GM18499 (cell line): Measurements from ENCODE around the gene C1QTNF3.
"Not testable (repeated sequence)": the region's sequence is repeated elsewhere in the genome, so short reads cannot be mapped to it uniquely, and the experiment has no call there.

Experiments used
- ATAC-seq: cut with Tn5 transposase; IDR thresholded peaks from one replicate; pipeline ENCODE4 v1.9.1; 2021; ENCODE audit warnings: moderate number of reproducible peaks; ENCODE audit not compliant: insufficient read depth, unreplicated experiment

C1QTNF3 gene

DNA sequence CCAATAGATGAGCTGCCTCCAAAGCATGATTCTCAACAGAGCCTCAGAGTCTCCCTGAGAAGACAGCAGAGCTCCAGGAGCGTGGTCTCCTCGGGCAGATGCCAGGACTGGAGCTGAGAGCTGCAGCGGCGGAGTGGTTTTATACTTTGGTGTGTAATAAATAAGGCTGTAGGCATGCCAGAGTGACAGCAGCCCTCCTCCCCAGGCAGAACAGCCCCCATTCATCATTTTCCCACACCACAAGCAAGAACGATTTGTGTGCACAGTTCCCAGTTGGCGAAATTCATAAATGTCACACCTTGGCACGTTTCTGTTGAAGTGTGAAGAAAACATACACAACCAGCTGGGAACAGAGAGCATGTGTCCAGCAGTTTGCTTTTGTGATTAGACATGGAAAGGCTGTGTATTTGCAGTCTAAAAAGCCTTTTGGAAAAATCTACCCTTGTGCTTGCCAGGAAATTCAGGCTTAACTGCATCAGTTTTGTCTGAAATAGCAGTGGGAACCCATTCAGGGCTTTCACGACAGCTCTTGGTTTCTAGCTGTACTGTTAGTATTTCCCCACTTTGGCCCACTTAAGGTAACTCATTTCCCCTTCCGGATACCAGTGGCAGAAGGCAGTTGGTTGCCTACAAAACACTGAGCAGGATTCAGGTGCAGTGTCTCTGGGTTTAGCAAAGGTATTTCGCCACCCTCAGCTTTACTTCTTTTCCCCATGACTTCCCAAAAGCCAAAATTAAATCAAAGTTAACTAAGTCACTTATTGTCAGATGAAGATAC lies at the start of gene C1QTNF3:
Gene C1QTNF3 (minus strand): TSS at position 115 of the 778 bp plus-strand sequence. CDS start 88 bp downstream, at position 27.
- no peak for ATAC-seq

- ATAC-seq, result not testable (repeated sequence)
These were observed 48.0 kb upstream of the C1QTNF3 start for GRCh38 chr5:34091039-34091438.

GRCh38 chr5:34089802-34090201 lies 46.8 kb upstream of the C1QTNF3 start:
- ATAC-seq, result not testable (repeated sequence)

- not testable (repeated sequence) for ATAC-seq
These were observed 44.7 kb upstream of the C1QTNF3 start for GRCh38 chr5:34087728-34088127.

- not testable (repeated sequence) for ATAC-seq
These were observed 40.9 kb upstream of the C1QTNF3 start for GRCh38 chr5:34083898-34084297.

GRCh38 chr5:34079505-34079904 lies 36.5 kb upstream of the C1QTNF3 start:
- not testable (repeated sequence) for ATAC-seq

GRCh38 chr5:34077636-34078035 lies 34.6 kb upstream of the C1QTNF3 start:
- ATAC-seq, result not testable (repeated sequence)

- not testable (repeated sequence) for ATAC-seq
These were observed 33.8 kb upstream of the C1QTNF3 start for GRCh38 chr5:34076719-34077364.

- not testable (repeated sequence) for ATAC-seq
These were observed 31.5 kb upstream of the C1QTNF3 start for GRCh38 chr5:34074472-34074871.

- not testable (repeated sequence) for ATAC-seq
These were observed 31.1 kb upstream of the C1QTNF3 start for GRCh38 chr5:34074071-34074470.

DNA sequence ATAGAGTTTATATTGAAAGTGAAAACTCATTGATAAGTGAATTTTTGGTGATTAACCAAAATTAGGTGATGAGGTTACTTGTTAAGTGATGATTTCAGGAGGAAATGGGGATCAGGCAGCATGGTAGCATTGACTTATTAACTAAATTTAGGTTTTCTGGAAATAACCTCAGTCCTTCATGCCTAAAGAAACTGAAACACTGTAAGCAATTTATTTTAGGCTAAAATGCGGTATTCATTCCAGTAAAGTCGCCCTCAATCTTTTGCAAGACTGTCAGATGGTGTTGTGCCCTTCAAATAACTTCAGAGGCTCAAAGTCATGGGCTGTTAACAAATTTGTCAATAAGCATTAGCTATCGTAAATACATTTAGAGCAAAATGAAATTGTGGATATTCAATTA lies 27.6 kb upstream of the C1QTNF3 start:
- ATAC-seq, result not testable (repeated sequence)

DNA sequence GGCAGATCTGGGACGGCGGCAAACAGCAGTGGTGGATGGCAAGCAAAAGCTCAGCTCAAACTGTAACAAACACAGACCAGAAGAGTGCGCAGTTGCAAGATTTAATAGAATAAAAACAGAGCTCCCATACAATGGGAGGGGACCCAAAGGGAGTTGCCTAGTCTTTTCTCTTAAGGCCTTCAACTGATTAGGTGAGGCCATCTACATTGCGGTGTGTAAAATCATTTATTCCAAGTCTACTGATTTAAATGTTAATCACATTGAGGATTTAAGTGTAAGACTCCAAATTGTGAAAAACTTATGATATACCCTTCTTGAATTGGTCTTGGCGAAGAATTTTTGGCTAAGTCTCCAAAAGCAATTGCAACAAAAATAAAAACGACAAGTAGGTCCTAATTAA lies 21.6 kb upstream of the C1QTNF3 start:
- no peak for ATAC-seq

- ATAC-seq, result no peak
These were observed 19.4 kb upstream of the C1QTNF3 start for GRCh38 chr5:34062419-34062818.

DNA sequence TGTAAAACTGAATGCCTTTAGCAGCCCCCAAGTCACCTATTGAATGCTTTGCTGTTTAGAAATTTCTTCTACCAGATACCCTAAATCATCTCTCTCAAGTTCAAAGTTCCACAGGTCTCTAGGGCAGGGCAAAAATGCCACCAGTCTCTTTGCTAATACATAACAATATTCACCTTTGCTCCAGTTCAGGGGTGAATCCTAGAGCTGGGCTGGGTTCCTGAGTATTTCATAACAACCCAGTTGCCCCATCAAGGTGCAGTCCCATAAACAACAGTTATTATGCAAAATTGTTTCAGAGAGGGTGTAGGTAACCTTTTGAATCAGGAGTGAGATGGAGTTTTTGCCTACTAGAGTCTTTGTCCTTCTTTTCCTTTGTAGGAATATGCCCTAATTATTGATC lies 19.0 kb upstream of the C1QTNF3 start:
- no peak for ATAC-seq

- no peak for ATAC-seq
These were observed 17.0 kb upstream of the C1QTNF3 start for GRCh38 chr5:34059977-34060376.

DNA sequence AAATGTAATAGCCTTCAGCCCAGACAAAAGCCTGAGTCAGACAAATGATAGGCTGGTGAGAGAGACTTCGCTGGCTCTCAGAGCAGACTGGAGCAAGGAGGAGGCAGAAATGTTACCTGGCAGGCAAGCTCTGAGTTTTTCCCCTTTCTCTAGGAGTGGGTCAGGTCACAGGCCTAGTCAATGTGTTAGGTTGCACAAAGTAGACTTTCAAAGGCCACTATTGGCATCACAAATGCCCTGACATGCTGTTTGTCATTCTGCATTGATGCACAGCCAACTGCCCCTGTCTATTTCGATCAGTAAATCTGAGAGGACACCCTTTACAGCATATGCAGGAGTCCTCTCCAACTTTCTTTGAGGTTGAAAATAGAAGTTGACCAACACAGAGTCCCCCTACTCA lies 15.5 kb upstream of the C1QTNF3 start:
- ATAC-seq, result no peak

DNA sequence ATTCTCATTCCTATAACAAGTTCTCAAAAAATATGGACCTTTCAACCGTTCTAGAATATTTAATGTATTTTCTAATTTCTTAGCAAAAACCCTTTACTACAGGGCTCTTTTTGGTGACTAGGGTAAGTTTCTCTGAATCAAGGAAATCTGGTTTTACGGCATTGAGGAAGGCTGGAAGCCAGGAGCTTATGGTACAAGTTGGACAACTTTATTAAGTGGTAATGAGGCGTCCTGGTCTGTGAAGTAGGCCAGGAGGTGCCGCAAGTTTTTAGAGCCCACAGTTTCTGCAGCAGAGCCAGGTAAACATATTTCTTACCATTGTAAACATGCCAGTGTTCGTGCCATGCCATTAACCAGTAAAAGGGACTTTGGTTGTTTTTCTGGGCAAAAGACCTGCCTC lies 14.6 kb upstream of the C1QTNF3 start:
- no peak for ATAC-seq

DNA sequence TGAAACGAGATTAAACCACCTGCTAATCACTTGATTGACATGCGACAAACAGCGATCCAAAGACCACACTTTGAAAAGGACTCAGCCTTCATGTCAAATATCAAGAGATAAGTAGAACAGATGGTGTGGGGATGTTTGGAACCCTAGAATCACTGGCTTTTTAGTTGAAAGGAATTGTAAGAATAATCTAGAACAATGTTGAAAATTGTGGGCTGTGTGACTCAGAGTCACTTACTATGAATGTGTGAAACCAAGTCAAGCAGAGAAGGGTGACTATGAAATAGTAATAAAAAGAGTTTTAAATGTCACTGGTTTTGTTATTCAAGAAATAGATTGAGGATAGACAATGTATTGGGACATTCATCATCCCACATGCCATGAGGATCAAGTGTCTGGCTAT lies 14.1 kb upstream of the C1QTNF3 start:
- ATAC-seq, result no peak

- ATAC-seq, result no peak
These were observed 12.7 kb upstream of the C1QTNF3 start for GRCh38 chr5:34055667-34056066.

DNA sequence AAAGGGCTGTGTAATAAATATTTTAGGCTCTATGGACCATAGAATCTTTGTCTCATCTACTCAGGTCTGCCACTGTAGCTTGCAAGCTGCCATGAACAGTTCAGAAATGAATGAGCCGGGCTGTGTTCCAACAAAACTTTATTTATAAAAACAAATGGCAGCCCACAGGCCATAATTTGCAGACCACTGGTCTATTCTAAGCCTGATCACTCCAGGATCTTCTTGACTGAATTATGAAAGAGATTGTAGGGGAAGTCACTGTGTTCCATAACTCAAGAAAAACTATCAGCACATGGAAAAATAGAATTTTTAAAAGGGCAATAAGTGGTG lies 11.4 kb upstream of the C1QTNF3 start:
- ATAC-seq, result no peak

DNA sequence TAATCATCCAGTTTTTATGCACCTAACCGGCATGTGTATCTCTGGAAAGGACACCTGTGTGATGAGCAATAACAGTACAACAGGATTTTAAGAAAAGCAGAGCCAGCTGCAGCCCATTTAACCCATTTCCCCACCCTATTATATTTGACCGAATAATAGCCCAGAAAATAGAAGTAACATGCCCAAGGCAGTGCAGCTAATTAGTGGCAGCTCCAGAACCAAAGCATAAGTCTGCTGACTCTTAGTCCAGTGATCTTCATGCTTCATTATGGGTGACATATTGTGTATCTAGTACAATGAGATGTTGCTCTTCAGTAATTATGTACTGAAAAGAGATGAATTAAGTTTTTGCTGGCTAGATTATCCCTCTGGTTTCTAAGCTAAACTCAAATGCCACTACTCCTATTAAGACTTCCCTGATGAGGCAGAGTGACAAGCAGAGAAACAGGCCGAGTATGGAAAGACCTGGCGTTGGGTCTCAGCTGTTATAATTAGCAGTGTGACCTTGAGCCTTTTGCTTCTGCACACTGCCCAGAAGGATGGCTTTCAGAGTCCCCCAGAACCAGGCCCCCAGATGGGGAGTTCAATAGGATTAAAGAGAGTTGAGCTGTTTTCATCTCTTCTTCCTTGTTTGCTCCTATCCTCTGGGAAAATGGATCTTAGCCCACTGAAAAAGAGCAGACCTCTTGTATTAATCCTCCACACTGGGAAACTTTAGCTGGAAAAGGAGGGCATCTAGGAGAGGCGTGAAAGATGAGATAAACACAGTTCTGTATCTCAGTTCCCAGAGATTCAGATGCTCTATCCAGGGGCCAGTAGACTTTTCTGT lies 10.8 kb upstream of the C1QTNF3 start:
- ATAC-seq, result no peak
